Left lobe of liver (tissue), 2 donors: ENCODE data around the gene MED12L. TPM values are rescaled to one million over a fixed set of nuclear protein-coding genes. Genes with fewer than 3 reads are reported as not detected.

ENCODE experiments used
- ATAC-seq: fragments of 200-7000 bp; cut with Tn5 transposase; one replicate; pipeline ENCODE4 v1.9.1; 2020; ENCODE audit warnings: mild to moderate bottlenecking, moderate library complexity
- DNase-seq: peaks from one replicate; pipeline ENCODE4 v3.0.0-alpha.2; 2020; ENCODE audit warnings: low spot score
- total RNA-seq: library from RNA; stranded (reverse); gene quantifications from one replicate; pipeline ENCODE4 v1.2.1, GENCODE V29; 2021
- donor health status: DM: no; HTN: no; CAD: no; lungs with moderate emphysema.
- donor health status: DM: no; HTN: yes; CAD: no.

The MED12L gene
- total RNA-seq, 1 donor from 2014 or later: 0.15 TPM

GRCh38 chr3:151086484-151087456 lies 1.3 kb downstream of the MED12L start:
- DNase-seq: peak; percentile 56
- peak; percentile 86 for ATAC-seq

GRCh38 chr3:151087648-151088047 lies 2.2 kb downstream of the MED12L start:
- ATAC-seq: no peak

DNA sequence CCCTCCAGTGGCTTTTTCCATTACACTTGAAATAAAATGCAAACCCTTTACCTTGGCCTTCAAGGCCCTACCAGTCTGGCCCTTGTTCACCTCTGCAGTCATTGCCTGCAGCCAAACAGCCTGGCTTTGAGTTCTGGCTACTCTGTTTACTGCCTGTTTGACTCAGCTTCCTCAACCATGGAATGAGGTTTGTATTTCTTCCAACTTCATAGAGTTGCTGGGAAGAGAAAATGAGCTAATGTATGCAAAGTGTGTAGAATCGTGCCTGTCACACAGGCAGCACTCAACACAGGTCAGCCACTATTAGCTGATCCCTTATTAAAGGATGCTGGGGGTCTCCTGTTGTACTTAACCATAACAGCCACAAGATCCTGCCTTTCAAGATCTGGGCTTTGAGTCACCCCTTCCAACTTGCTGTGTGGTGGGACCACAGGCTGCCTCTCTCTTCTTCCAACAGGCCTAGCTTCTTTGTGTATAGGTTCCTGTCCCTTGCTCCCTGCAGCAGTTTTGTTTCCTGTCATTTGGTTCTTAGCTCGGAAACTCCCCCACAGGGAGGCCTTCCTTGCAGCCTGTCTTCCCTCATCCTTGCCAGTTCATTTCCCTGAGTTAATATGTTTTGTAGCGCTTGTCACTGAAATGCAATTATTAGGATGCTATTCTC lies 6.4 kb downstream of the MED12L start:
- DNase-seq: no peak
- no peak for ATAC-seq

More at GRCh38 chr3:151087648-151088047, 2.2 kb downstream of the MED12L start:
- no peak for DNase-seq

- ATAC-seq (no peak), DNase-seq (no peak)
Measured at GRCh38 chr3:151093148-151093547, 7.7 kb downstream of the MED12L start.

- ATAC-seq (no peak), DNase-seq (no peak)
Measured at GRCh38 chr3:151093905-151094304, 8.4 kb downstream of the MED12L start.

DNA sequence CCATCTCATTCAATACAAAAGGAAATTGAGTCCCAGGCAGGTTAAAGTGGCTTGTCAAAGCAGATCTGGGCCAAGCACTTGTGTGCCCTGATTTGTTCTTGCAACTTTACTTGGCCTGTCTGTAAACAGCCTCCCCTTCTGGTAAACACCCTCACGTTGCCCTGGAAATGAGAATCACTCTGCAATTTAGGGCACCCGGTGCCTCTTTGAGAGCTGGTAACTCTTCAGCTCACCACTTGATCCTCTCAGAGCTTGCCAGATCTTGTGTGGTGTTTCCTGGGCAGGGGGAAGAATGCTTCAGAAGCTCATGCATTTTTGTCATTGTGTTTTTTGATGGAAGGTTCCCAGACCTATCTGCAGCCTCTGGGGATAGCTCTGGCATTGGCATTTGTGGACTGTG lies 11.3 kb downstream of the MED12L start:
- DNase-seq: no peak
- no peak for ATAC-seq

GRCh38 chr3:151100076-151100475 lies 14.6 kb downstream of the MED12L start:
- ATAC-seq (no peak), DNase-seq (no peak)

- ATAC-seq: no peak
- DNase-seq: no peak
Measured at GRCh38 chr3:151101270-151101969, 16.0 kb downstream of the MED12L start.

DNA sequence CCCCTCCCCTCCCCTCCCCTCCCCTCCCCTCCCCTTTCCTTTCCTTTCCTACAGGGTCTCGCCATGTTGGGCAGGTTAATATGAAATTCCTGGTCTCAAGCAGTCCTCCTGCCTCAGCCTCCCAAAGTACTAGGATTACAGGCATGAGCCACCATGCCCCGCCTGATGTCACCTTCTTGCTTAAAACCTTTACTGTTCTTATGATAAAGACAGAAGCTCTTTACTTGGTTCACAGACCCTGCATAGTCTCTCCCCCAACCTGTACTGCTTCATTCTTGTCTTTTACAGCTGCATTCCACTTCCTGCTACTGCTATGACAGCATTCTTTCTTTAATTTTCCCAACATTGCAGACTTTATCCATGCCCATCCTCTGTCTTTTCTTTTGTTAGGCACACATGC lies 20.8 kb downstream of the MED12L start:
- DNase-seq (no peak), ATAC-seq (no peak)

DNA sequence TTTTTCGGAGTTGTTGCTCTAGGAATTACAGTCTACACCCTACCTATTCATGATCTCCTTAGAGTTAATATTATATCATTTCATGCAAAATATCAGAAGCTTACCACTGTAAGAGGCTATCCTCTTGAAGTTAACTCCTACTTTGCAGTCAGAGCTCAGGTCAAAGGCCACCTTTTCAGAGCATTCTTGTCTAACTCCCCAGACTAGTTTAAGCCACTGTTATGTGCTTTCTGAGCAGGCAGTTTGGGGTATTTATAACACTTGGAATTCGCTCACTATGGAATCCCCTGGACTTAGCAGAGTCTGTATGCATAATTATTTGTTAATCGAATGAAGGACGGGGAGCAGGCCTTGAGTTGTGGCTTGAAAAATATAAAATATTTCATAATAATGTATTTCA lies 21.7 kb downstream of the MED12L start:
- ATAC-seq (no peak), DNase-seq (no peak)

DNA sequence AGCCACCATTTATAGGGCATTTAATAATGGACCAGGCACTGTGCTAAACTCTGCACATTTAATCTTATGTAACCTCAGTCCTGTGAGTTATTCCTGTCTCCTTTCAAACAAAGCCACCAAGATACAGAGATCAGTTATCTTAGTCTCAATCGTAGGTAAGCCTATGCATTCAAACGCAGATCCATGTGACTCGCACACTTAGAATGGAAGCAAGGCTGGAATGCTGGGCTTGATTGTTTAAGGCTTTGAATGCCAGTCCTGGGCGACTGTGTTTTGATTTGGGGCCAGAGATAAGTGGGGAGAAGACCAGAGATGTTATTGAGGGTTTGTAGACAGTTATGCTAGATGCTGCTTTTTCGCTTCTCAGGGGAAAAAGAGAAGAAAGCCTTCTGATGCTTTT lies 22.2 kb downstream of the MED12L start:
- DNase-seq: no peak
- ATAC-seq: no peak

GRCh38 chr3:151109286-151109800 lies 23.9 kb downstream of the MED12L start:
- DNase-seq: no peak
- no peak for ATAC-seq

DNA sequence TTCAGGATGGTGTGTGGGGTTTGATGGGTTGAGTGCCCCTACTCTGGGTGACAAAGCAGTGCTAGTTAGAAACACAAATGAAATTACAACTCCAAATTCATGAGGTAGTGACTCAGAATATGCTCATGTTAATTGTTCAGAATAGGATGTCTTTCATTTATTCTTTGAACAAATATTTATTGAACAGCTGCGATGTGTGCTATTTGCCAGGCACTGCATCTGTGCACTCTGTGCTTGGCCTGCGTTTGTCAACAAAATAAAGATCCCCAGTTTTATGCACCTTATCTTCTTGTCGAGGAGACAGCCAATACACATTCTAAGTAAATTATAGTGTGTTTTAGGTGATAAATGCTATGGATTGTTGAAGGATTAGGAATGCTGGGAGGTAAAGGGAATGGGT lies 27.3 kb downstream of the MED12L start:
- DNase-seq (no peak), ATAC-seq (no peak)

GRCh38 chr3:151113343-151113742 lies 27.9 kb downstream of the MED12L start:
- ATAC-seq (no peak), DNase-seq (no peak)

GRCh38 chr3:151117047-151117446 lies 31.6 kb downstream of the MED12L start:
- no peak for ATAC-seq
- no peak for DNase-seq

GRCh38 chr3:151119188-151119587 lies 33.7 kb downstream of the MED12L start:
- ATAC-seq: no peak
- DNase-seq: no peak

GRCh38 chr3:151120409-151120808 lies 34.9 kb downstream of the MED12L start:
- no peak for DNase-seq
- ATAC-seq: no peak

DNA sequence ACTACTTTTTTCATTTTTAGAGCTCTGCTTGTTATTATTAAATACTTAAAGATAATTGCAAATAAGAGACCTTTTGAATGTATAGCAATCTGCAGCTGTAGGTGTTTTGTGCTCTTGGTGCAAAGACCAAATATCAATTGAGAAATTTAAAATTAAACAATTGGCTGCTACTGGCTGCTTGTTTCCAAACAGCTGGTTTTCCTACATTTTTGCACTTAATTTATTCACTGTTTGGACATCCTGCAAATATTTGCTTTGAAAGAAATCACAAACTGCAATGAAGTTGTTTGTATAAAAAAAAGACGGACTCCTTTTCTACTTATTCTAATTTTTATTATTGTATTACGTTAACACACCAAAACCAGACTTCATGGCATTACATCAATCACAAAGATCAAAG lies 35.6 kb downstream of the MED12L start:
- DNase-seq (no peak), ATAC-seq (no peak)

GRCh38 chr3:151123827-151124226 lies 38.4 kb downstream of the MED12L start:
- DNase-seq: no peak
- no peak for ATAC-seq

DNA sequence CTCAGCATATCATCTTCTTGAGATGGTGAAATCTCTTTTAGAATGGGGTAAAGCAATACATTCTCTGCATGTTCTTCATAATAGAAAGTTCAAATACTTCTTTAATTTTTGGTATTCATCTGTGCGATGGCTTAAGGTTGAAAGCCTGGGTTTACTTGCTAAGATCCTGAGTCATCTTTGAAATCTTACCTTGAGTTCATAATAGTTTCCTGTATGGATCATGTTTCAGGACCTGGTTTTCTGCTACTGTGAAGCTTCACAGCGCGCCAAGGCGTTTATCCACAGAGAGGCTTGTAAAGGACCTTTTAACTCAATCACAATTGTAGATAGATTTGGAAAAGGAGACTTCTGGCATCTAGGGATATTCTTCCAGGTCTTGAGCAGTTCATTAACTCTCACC lies 39.0 kb downstream of the MED12L start:
- ATAC-seq (no peak), DNase-seq (no peak)

DNA sequence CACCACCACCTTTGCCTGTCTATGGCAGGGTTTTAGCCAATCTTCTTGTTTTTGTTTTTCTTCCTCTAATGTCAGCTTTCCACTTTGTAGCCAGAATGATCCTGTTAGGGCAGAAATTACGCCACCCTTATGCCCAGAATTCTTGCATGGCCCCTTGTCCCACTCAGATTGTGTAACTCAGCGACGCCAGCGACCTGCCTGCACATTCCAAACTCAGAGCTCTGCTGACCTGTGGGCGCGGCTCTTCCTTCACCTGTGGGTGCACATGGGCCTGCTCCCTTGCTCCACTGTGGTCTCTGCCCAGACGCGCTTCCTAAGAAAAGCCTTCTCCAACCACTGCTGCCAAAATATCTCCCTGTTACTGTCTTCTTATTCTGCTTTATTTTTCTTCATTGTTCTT lies 45.0 kb downstream of the MED12L start:
- ATAC-seq (no peak), DNase-seq (no peak)
